Placental pericyte (primary cell): ENCODE results near the gene PROS1. TPM values are rescaled to one million over a fixed set of nuclear protein-coding genes. Genes with fewer than 3 reads are reported as not detected.

Source experiments
- small RNA-seq: library from RNA; depleted of rRNA; stranded (forward); fragments of <200 nt; gene quantifications from one replicate; pipeline ENCODE3, GENCODE V24; 2012; ENCODE audit warnings: low replicate concordance
- total RNA-seq: library from RNA; depleted of rRNA; stranded (reverse); fragments of >200 nt; gene quantifications from 2 replicates; pipeline ENCODE4 v1.2.3, GENCODE V29; 2012

Gene PROS1
- 6.2 and 12.3 TPM in 2 replicates for total RNA-seq

DNA sequence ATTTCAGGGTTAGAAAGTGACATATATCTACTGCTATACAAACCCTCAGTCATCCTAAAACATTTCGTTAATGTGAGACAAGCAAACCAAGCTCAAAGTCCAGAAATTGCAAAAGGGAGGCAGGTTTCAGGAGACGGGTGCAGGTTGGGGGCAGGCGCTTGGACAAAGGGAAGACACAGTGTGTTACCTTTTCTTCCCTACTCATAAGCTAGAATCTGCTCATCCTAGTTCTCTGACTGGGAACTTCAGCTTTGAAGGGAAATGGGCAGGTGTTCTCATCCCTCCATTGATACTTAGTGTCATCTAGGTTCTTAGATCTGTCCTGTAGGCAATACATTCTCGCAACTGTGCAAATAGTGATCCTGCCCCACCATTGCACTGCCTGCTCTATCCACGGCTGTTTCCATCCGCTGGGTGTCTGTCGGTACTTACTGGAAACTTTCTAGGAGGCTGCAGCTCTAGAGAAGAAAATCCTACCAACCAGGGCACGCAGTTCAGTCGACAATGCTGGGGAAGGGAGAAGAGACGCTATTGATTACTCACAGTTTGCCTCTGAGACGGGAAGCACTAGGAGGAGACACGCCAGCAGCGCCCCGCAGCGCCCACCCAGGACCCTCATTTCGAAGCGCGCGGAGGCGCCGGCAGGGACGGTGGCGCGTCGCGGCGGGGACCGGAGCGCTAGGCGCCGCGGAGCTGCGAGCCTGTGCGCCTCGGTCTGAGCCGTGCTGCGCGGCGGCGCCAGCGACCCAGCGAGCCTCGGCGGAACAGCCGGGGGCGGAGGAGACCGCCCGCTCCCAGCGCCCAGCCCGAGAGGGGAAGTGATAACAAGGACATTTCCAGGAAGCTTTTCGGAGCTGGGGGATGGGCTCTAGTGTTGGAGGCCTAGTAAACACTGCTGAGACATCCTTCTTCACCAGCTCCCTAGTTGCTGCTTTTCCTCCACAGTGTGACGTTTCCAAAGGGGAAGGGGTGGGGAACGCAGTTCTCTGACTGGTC is at the start of gene PROS1:
Gene PROS1, minus strand, starts transcription at position 766 of the 996 bp plus-strand sequence. Its CDS starts 147 bp downstream, at position 619.

DNA sequence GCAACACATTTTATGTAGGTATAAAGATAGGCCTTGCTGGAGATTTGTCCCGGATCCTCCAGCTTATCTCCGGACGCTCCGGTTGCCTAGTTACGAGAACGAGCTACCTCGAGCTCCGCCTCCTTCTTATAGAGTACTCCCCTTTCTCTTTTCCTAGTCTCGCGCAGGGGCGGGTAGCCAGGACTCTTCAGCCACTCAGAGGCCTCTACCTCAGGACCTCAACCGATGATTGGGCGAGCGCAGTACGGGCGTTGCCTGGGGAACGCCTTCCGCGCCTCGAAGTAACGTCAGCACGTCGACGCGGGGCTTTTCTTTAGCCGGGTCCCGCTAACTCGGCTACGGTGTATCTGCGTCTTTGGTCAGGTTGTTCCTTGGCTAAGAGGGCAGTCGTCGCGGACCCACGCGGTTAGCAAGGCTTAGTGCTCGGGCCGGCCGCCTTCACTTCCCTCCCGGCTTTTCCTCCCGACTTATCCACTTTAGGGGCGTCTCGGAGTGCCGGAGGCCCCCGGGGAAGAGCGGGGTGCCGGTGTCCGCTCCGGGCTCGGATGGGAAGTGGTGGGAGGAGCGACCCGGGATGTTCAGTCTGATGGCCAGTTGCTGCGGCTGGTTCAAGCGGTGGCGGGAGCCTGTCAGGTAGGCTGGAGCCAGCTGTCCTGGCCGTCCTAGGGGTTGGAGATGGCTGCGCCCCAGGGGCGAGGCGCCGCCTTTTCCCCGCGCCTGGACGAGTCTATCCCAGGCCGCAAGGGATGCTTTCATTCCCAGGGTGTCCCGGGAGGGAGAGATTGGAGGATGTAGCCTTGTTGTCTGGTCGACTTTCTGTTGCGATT is 6.4 kb upstream of the PROS1 start, which contains the start of gene ARL13B:
Gene ARL13B, plus strand, starts transcription at position 306 of the 827 bp plus-strand sequence. Its CDS starts 269 bp downstream, at position 575.

Small RNA genes within 50 kb of the gene (small RNA-seq; reads per million reads assigned to genes)
- gene RF00019 (not detected), gene RNU6-488P (not detected), gene RNU6-511P (not detected)

Other genes with a start within 250 kb of the PROS1 start
- 7.7 and 12.3 TPM in 2 replicates for gene ARL13B, start 6.3 kb upstream of the PROS1 start, total RNA-seq
- not detected in 2 replicates for gene STX19, start 54.7 kb upstream of the PROS1 start, total RNA-seq
- 3.1 and 4.2 TPM in 2 replicates for gene DHFR2, start 89.0 kb upstream of the PROS1 start, total RNA-seq
- 7.7 and 14.6 TPM in 2 replicates for gene NSUN3, start 89.2 kb upstream of the PROS1 start, total RNA-seq